Superior temporal gyrus (tissue), 1 donor: ENCODE measurements around the gene PHIP.

Experiments used
- DNase-seq: peaks from one replicate; pipeline ENCODE4 v3.0.0-alpha.2; 2016; ENCODE audit errors: extremely low spot score

Gene PHIP

GRCh38 chr6:79009819-79010218 lies 68.2 kb downstream of the PHIP start:
- no peak for DNase-seq

- DNase-seq: no peak
These were observed 72.6 kb downstream of the PHIP start for GRCh38 chr6:79005497-79005896.

GRCh38 chr6:79005024-79005423 lies 73.0 kb downstream of the PHIP start:
- DNase-seq: no peak

GRCh38 chr6:79004239-79004638 lies 73.8 kb downstream of the PHIP start:
- no peak for DNase-seq

GRCh38 chr6:79001415-79001814 lies 76.6 kb downstream of the PHIP start:
- DNase-seq: no peak

- no peak for DNase-seq
These were observed 78.3 kb downstream of the PHIP start for GRCh38 chr6:78999737-79000136.

GRCh38 chr6:78995946-78996345 lies 82.1 kb downstream of the PHIP start:
- no peak for DNase-seq

GRCh38 chr6:78995346-78995745 lies 82.7 kb downstream of the PHIP start:
- DNase-seq: no peak

- no peak for DNase-seq
These were observed 84.1 kb downstream of the PHIP start for GRCh38 chr6:78993955-78994354.

- no peak for DNase-seq
These were observed 88.9 kb downstream of the PHIP start for GRCh38 chr6:78989191-78989590.

- no peak for DNase-seq
These were observed 91.9 kb downstream of the PHIP start for GRCh38 chr6:78986161-78986560.

- DNase-seq: no peak
These were observed 93.7 kb downstream of the PHIP start for GRCh38 chr6:78984225-78984950.

- no peak for DNase-seq
These were observed 110.9 kb downstream of the PHIP start for GRCh38 chr6:78967191-78967590.

GRCh38 chr6:78966542-78966941 lies 111.5 kb downstream of the PHIP start:
- DNase-seq: no peak

GRCh38 chr6:78962448-78962847 lies 115.6 kb downstream of the PHIP start:
- DNase-seq: no peak

GRCh38 chr6:78954740-78955139 lies 123.3 kb downstream of the PHIP start:
- DNase-seq: no peak

- no peak for DNase-seq
These were observed 124.3 kb downstream of the PHIP start for GRCh38 chr6:78953798-78954197.

GRCh38 chr6:78952362-78952761 lies 125.7 kb downstream of the PHIP start:
- no peak for DNase-seq

- DNase-seq: no peak
These were observed 129.3 kb downstream of the PHIP start for GRCh38 chr6:78948785-78949184.

GRCh38 chr6:78947962-78948361 lies 130.1 kb downstream of the PHIP start:
- no peak for DNase-seq

- no peak for DNase-seq
These were observed 130.5 kb downstream of the PHIP start for GRCh38 chr6:78947529-78947928.

- DNase-seq: no peak
These were observed 135.6 kb downstream of the PHIP start for GRCh38 chr6:78942446-78942845.

GRCh38 chr6:78936515-78936914 lies 141.5 kb downstream of the PHIP start:
- no peak for DNase-seq

- no peak for DNase-seq
These were observed 142.5 kb downstream of the PHIP start for GRCh38 chr6:78935553-78935952.
